ENCODE results near the gene CLDN22. TPM values are rescaled to one million over a fixed set of nuclear protein-coding genes. Genes with fewer than 3 reads are reported as not detected.

The CLDN22 gene
- total and polyA plus RNA-seq, 2 of the 8 experiments (the other 6 are each of a cell fraction or from before 2014, with no cell fraction given) = not detected

DNA sequence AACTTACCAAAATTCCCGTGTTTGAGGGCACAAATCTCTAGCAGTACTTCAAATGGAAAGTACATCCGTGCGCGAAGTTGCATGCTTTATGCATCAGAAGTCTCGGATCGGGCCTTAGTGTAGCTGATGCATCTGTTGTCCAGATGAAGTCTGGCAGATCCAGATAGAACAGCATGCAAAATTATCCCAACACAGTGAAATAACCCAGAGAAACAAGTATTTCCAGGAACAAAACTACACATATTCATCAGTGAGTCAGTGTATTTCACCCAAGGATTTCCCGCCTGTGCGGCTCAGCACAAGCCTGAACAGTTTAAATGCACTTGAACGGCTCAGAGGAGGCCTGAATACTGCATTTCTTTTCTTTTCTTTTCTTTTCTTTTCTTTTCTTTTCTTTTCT, 29.6 kb upstream of the CLDN22 start:
- H3K23ac ChIP-seq (ENCODE audit: insufficient read length) = no peak overlapping the region
- no peaks in the 10 kb centered on the region for H3K27me3 ChIP-seq (replicated peaks in 1 of 4; ENCODE audit: control insufficient read depth in 3 of 4, extremely low read depth in 1 of 4, insufficient read depth in 3 of 4, low read length in 3 of 4)
- CTCF ChIA-PET (ENCODE audit: partially characterized antibody) = no interaction called here
- no peak overlapping the region for H3K4me3 ChIP-seq (ENCODE audit: extremely low read depth in 1 of 4, insufficient read depth in 2 of 4, low read depth in 3 of 4, low read length in 4 of 4)
- no peak overlapping the region for H2BK15ac ChIP-seq (ENCODE audit: low read length)
- H3K79me1 ChIP-seq (ENCODE audit: low read depth, low read length) = no peaks in the 10 kb centered on the region
- no peak for DNase-seq (ENCODE audit: low read depth in 1 of 2, low spot score in 2 of 2)
- no peak for FAIRE-seq
- no peak overlapping the region for H4K5ac ChIP-seq (ENCODE audit: insufficient read length, low read depth, low read length)
- H3K4ac ChIP-seq (replicated peaks; ENCODE audit: insufficient read length, low read depth, low read length) = no peak overlapping the region
- no peaks in the 10 kb centered on the region for H3K79me2 ChIP-seq (ENCODE audit: control insufficient read depth in 1 of 2, insufficient read depth in 2 of 2, low read length in 2 of 2)
- TF ChIP-seq POLR2AphosphoS5 (IDR thresholded peaks at IDR 0.05; ENCODE audit: low read depth, low read length) = no peak
- H2AFZ ChIP-seq (ENCODE audit: low read length) = no peak overlapping the region
- POLR2A ChIA-PET (ENCODE audit: partially characterized antibody) = no interaction called here
- H4K8ac ChIP-seq (ENCODE audit: extremely low read depth, insufficient read depth, low read length) = no peak overlapping the region
- no peak overlapping the region for H4K91ac ChIP-seq (replicated peaks; ENCODE audit: insufficient read length, low read length)
- no peak overlapping the region for H2BK5ac ChIP-seq (ENCODE audit: low read depth, low read length)
- H2BK12ac ChIP-seq (ENCODE audit: low read depth, low read length) = no peak overlapping the region
- no peak overlapping the region for H2BK20ac ChIP-seq (ENCODE audit: low read length)
- H3K4me1 ChIP-seq (replicated peaks in 1 of 4; ENCODE audit: control insufficient read depth in 3 of 4, insufficient read depth in 4 of 4, low read length in 3 of 4) = no peaks in the 10 kb centered on the region
- H3K18ac ChIP-seq (ENCODE audit: extremely low read depth, low read length) = no peak overlapping the region
- no peak overlapping the region for H3K14ac ChIP-seq (ENCODE audit: insufficient read length)
- H3K4me2 ChIP-seq (ENCODE audit: insufficient read depth in 1 of 2, low read depth in 2 of 2, low read length in 2 of 2) = no peak overlapping the region
- no peak overlapping the region for H3K27ac ChIP-seq (ENCODE audit: low read depth, low read length)
- no peaks in the 10 kb centered on the region for H3K23me2 ChIP-seq (ENCODE audit: low read depth, low read length)
- no peaks in the 10 kb centered on the region for H3K36me3 ChIP-seq (ENCODE audit: control insufficient read depth in 2 of 4, insufficient read depth in 4 of 4, low read length in 3 of 4)
- 91% methylated on average over 9 of the region's 9 CpGs; no CpG with 5 or more reads in 1 of the 2 experiments for WGBS, 2 experiments (ENCODE audit: extremely low coverage in 1 of 2, insufficient coverage in 1 of 2, insufficient read length in 1 of 2, insufficient replicate concordance in 2 of 2, low coverage in 1 of 2, low lambda C conversion rate in 2 of 2, missing lambda C conversion rate in 1 of 2)
- H2AK5ac ChIP-seq (ENCODE audit: low read depth, low read length) = no peak overlapping the region
- no peaks in the 10 kb centered on the region for H4K20me1 ChIP-seq (replicated peaks in 1 of 2; ENCODE audit: control insufficient read depth in 1 of 2, insufficient read depth in 2 of 2, low read length in 2 of 2)
- H3K9me3 ChIP-seq (ENCODE audit: insufficient read depth in 2 of 2, low read depth in 1 of 2, low read length in 1 of 2) = no peaks in the 10 kb centered on the region
- no peak overlapping the region for H2BK120ac ChIP-seq (replicated peaks; ENCODE audit: low read depth, low read length)
- no peak overlapping the region for H3K9ac ChIP-seq (replicated peaks in 1 of 4; ENCODE audit: extremely low read depth in 1 of 4, low read depth in 3 of 4, low read length in 3 of 4)
- H3K56ac ChIP-seq (replicated peaks; ENCODE audit: insufficient read length, low read depth, low read length) = no peak overlapping the region

Measured in H1 (cell line).